ENCODE results near the gene BST1. TPM values are rescaled to one million over a fixed set of nuclear protein-coding genes. Genes with fewer than 3 reads are reported as not detected.

BST1 gene
- total and polyA plus RNA-seq, 2 donors (not counting 1 experiment from before 2014, with no cell fraction given), result 15.7 to 48.8 TPM

GRCh38 chr4:15717086-15717485, 14.2 kb downstream of the BST1 start:
- Histone ChIP-seq H3K27me3 (ENCODE audit: control insufficient read depth, insufficient read depth, low read length) (no peaks in the 10 kb centered on the region), H3K4me2 (ENCODE audit: extremely low read depth, insufficient read depth, low read length) (no peak overlapping the region), H3K4me3 (replicated peaks in 1 of 4; ENCODE audit: control extremely low read depth in 1 of 4, insufficient read depth in 1 of 4, low read depth in 3 of 4, low read length in 4 of 4) (no peak overlapping the region), H3K9me3 (ENCODE audit: control insufficient read depth, insufficient read depth, low read depth, low read length) (no peaks in the 10 kb centered on the region), H3K27ac (ENCODE audit: insufficient read depth, low read length) (no peak overlapping the region), H3K9ac (ENCODE audit: insufficient read depth, low read length) (no peak overlapping the region), H3K36me3 (ENCODE audit: control insufficient read depth, insufficient read depth, low read length) (peaks cover 2% of the 10 kb centered on the region), H3K79me2 (ENCODE audit: control insufficient read depth, insufficient read depth, low read length) (no peaks in the 10 kb centered on the region), H3K4me1 (ENCODE audit: control insufficient read depth, extremely low read depth, insufficient read depth, low read length) (peaks cover 14% of the 10 kb centered on the region), H4K20me1 (ENCODE audit: control insufficient read depth, extremely low read depth, insufficient read depth, low read length) (no peaks in the 10 kb centered on the region), H2AFZ (ENCODE audit: low read length) (no peak overlapping the region)
- DNase-seq (ENCODE audit: low read depth in 2 of 2), result peak in 1 of 2 donors; percentile 74
- TF ChIP-seq CTCF (conservative IDR thresholded peaks at IDR 0.05 in 1 of 2, IDR thresholded peaks at IDR 0.05 in 1 of 2; ENCODE audit: low read depth in 1 of 2, low read length in 2 of 2) (no peak), EZH2 (IDR thresholded peaks at IDR 0.05; ENCODE audit: low read length, missing control alignments) (no peak)

- H3K9me3 ChIP-seq (ENCODE audit: control insufficient read depth, insufficient read depth, low read depth, low read length), result no peaks in the 10 kb centered on the region
- H4K20me1 ChIP-seq (ENCODE audit: control insufficient read depth, extremely low read depth, insufficient read depth, low read length), result no peaks in the 10 kb centered on the region
- TF ChIP-seq EZH2 (IDR thresholded peaks at IDR 0.05; ENCODE audit: low read length, missing control alignments), result no peak
- no peak for TF ChIP-seq CTCF (conservative IDR thresholded peaks at IDR 0.05 in 1 of 2, IDR thresholded peaks at IDR 0.05 in 1 of 2; ENCODE audit: low read depth in 1 of 2, low read length in 2 of 2)
- H2AFZ ChIP-seq (ENCODE audit: low read length), result no peak overlapping the region
- H3K4me3 ChIP-seq (replicated peaks in 1 of 4; ENCODE audit: control extremely low read depth in 1 of 4, insufficient read depth in 1 of 4, low read depth in 3 of 4, low read length in 4 of 4), result no peak overlapping the region
- H3K4me1 ChIP-seq (ENCODE audit: control insufficient read depth, extremely low read depth, insufficient read depth, low read length), result peaks cover 14% of the 10 kb centered on the region
- no peaks in the 10 kb centered on the region for H3K79me2 ChIP-seq (ENCODE audit: control insufficient read depth, insufficient read depth, low read length)
- H3K27ac ChIP-seq (ENCODE audit: insufficient read depth, low read length), result peak overlapping the region; percentile 4
- H3K36me3 ChIP-seq (ENCODE audit: control insufficient read depth, insufficient read depth, low read length), result peaks cover 2% of the 10 kb centered on the region
- no peak overlapping the region for H3K4me2 ChIP-seq (ENCODE audit: extremely low read depth, insufficient read depth, low read length)
- DNase-seq (ENCODE audit: low read depth in 2 of 2), result no peak
- H3K9ac ChIP-seq (ENCODE audit: insufficient read depth, low read length), result no peak overlapping the region
- H3K27me3 ChIP-seq (ENCODE audit: control insufficient read depth, insufficient read depth, low read length), result no peaks in the 10 kb centered on the region
These were observed 15.0 kb downstream of the BST1 start for GRCh38 chr4:15717657-15718416.

- H3K79me2 ChIP-seq (ENCODE audit: control insufficient read depth, insufficient read depth, low read length), result no peaks in the 10 kb centered on the region
- H3K27me3 ChIP-seq (ENCODE audit: control insufficient read depth, insufficient read depth, low read length), result no peaks in the 10 kb centered on the region
- no peak overlapping the region for H3K4me2 ChIP-seq (ENCODE audit: extremely low read depth, insufficient read depth, low read length)
- H3K27ac ChIP-seq (ENCODE audit: insufficient read depth, low read length), result no peak overlapping the region
- peaks cover 2% of the 10 kb centered on the region for H3K36me3 ChIP-seq (ENCODE audit: control insufficient read depth, insufficient read depth, low read length)
- no peak overlapping the region for H2AFZ ChIP-seq (ENCODE audit: low read length)
- H4K20me1 ChIP-seq (ENCODE audit: control insufficient read depth, extremely low read depth, insufficient read depth, low read length), result no peaks in the 10 kb centered on the region
- no peak overlapping the region for H3K4me3 ChIP-seq (replicated peaks in 1 of 4; ENCODE audit: control extremely low read depth in 1 of 4, insufficient read depth in 1 of 4, low read depth in 3 of 4, low read length in 4 of 4)
- no peak for DNase-seq (ENCODE audit: low read depth in 2 of 2)
- no peak overlapping the region for H3K9ac ChIP-seq (ENCODE audit: insufficient read depth, low read length)
- H3K4me1 ChIP-seq (ENCODE audit: control insufficient read depth, extremely low read depth, insufficient read depth, low read length), result peaks cover 14% of the 10 kb centered on the region
- no peaks in the 10 kb centered on the region for H3K9me3 ChIP-seq (ENCODE audit: control insufficient read depth, insufficient read depth, low read depth, low read length)
- TF ChIP-seq EZH2 (IDR thresholded peaks at IDR 0.05; ENCODE audit: low read length, missing control alignments) (no peak), CTCF (conservative IDR thresholded peaks at IDR 0.05 in 1 of 2, IDR thresholded peaks at IDR 0.05 in 1 of 2; ENCODE audit: low read depth in 1 of 2, low read length in 2 of 2) (no peak)
These were observed 15.6 kb downstream of the BST1 start for GRCh38 chr4:15718465-15718864.
